Pancreas (tissue), 10 donors: ENCODE results near the gene ARRB1. TPM values are rescaled to one million over a fixed set of nuclear protein-coding genes. Genes with fewer than 3 reads are reported as not detected.

ENCODE experiments used
- ATAC-seq, 4 donors: fragments of 200-7000 bp; cut with Tn5 transposase; one replicate each; pipeline versions ENCODE4 v1.8.0 to v1.9.1; 2020; ENCODE audit warnings: mild to moderate bottlenecking in 4 of 4, moderate library complexity in 4 of 4
- DNase-seq, 6 donors: peaks; one replicate each; pipeline ENCODE4 v3.0.0-alpha.2; 2020
- FAIRE-seq: peaks from 2 replicates; lab custom pipeline; 2012; peaks lifted over from hg19 to GRCh38; lab: Jason Lieb, UNC
- H3K27ac ChIP-seq, 4 donors: fragments of 200-600 bp; sonication (generic); 1 replicate in 3 of 4; 2 replicates in 1 of 4; pipeline versions ENCODE4 v1.5.0 to v1.8.0; 2020
- H3K27me3 ChIP-seq, 4 donors: fragments of 200-600 bp; one replicate each; pipeline ENCODE4 v1.8.0; 2021
- H3K36me3 ChIP-seq, 3 donors: fragments of 200-600 bp; sonication (generic) in 1 of 3; one replicate each; pipeline versions ENCODE4 v1.5.0 to v1.8.0; 2020 to 2021
- H3K4me1 ChIP-seq, 3 donors: fragments of 200-600 bp; one replicate each; pipeline ENCODE4 v1.8.0; 2021
- H3K4me3 ChIP-seq, 4 donors: fragments of 200-600 bp; sonication (generic) in 2 of 4; one replicate each; pipeline versions ENCODE4 v1.5.0 to v1.8.0; 2020 to 2021
- H3K9me3 ChIP-seq, 4 donors: fragments of 200-600 bp; one replicate each; pipeline ENCODE4 v1.8.0; 2021
- WGBS, 2 donors: extraction: QIAGEN DNeasy Blood & Tissue Kit; methylation state at CpG; one replicate each; pipeline ENCODE4 v1.1.7; 2013; 5-methylcytosine and 5-hydroxymethylcytosine counted together
- intact Hi-C, 3 donors: fragments of 100-400 bp; cut with DNase I; formaldehyde crosslinking; loops; one replicate each; pipeline versions ENCODE4 v1.11.1 to v1.14.2; 2022
- microRNA-seq, 2 donors: library from miRNA; unstranded; fragments of <30 nt; microRNA quantifications; one replicate each; pipeline versions ENCODE4 to v1.1.0, GENCODE V29; 2019 to 2020
- polyA plus RNA-seq, 2 donors: library from polyadenylated mRNA; stranded (reverse); fragments of 200-250 nt; gene quantifications; one replicate each; pipeline ENCODE4 v1.2.3, GENCODE V29; 2013
- total RNA-seq, 6 donors: library from RNA; stranded (reverse); fragmentation: NEBNext Ultra II Directional in 4 of 6; extraction: Animal tissue kit (Norgen Biotek cat#: 25700) in 4 of 6; gene quantifications; one replicate each; pipeline versions ENCODE4 v1.2.1 to v1.2.4, GENCODE V29; 2021 to 2023
- TF ChIP-seq, protein P1 (sequence below), 4 donors: fragments of 200-600 bp; sonication (generic) in 3 of 4; IDR thresholded peaks; one replicate each; pipeline versions ENCODE4 v1.5.0 to v1.8.0; 2021; ENCODE audit warnings: antibody characterized with exemption in 4 of 4
- donor health status: healthy with polysubstance abuse.
- donor health status: DM: no; HTN: no; CAD: no; lungs with moderate emphysema.
- donor health status: DM: no; HTN: no; CAD: no.
- donor health status: control.
- donor health status: control.
- donor health status: Bipolar disorder and iron deficiency.
- donor health status: DM: yes; HTN: yes; CAD: no.
- donor health status: DM: no; HTN: no; CAD: no.
- donor health status: DM: no; HTN: no; CAD: no.
- donor health status: DM: yes; HTN: yes; CAD: no.

Gene ARRB1
- total and polyA plus RNA-seq, 8 donors: 7.8 to 68.1 (median 33.0) TPM

DNA sequence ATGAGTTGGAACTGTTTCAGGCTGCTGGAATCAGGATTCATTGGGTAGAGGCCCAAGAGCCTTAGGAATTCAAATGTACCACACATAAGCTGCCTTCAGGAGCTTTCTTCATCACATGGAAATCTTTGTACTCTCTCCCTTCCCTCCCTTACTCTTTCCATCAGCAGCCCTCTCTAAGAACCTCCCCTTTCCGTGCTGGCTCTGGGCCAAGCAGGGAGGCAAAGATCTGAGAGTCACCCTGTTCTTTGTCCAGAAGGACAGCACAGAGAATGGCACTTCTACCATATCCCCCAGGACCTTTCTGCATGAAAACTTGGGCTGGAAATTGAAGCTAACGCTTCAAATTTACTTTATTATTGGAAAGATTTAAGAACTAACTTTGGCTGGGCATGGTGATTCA lies 131.6 kb downstream of the ARRB1 start:
- Histone ChIP-seq H3K27me3 (no peaks in the 10 kb centered on the region), H3K9me3 (no peaks in the 10 kb centered on the region), H3K4me3 (no peak overlapping the region), H3K36me3 (no peaks in the 10 kb centered on the region), H3K27ac (no peak overlapping the region), H3K4me1 (no peaks in the 10 kb centered on the region)
- TF ChIP-seq, protein P1, sequence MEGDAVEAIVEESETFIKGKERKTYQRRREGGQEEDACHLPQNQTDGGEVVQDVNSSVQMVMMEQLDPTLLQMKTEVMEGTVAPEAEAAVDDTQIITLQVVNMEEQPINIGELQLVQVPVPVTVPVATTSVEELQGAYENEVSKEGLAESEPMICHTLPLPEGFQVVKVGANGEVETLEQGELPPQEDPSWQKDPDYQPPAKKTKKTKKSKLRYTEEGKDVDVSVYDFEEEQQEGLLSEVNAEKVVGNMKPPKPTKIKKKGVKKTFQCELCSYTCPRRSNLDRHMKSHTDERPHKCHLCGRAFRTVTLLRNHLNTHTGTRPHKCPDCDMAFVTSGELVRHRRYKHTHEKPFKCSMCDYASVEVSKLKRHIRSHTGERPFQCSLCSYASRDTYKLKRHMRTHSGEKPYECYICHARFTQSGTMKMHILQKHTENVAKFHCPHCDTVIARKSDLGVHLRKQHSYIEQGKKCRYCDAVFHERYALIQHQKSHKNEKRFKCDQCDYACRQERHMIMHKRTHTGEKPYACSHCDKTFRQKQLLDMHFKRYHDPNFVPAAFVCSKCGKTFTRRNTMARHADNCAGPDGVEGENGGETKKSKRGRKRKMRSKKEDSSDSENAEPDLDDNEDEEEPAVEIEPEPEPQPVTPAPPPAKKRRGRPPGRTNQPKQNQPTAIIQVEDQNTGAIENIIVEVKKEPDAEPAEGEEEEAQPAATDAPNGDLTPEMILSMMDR (IDR thresholded peaks at IDR 0.05): no peak
- intact Hi-C loops: loop anchor here in 1 of 3 donors (10.0 kb wide), 1 partner anchor 85 kb away; no protein-coding TSS in a partner anchor
- no peak for ATAC-seq
- FAIRE-seq: no peak
- WGBS, 2 donors: 50% methylated on average over 2 of the region's 2 CpGs
- peak in 1 of 6 donors; percentile 53 for DNase-seq

DNA sequence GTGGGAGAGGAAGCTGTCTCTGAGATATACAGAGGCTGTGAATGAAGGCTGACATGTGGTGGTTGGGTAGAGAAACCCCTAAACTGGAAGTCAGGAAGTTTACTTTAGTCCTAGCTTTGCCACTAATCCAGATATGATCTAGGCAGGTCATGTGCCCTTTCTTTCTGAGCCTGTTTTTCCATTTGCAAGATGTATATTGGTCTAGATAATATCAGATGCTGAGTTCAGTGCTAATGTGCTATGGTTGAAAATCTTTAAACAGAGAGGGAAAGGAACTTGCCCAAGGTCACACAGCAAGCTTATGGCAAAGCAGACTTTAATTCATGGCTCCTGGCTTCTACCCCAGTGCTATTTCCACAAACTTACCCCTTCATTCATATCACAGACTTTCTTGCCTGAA lies 136.6 kb downstream of the ARRB1 start:
- H3K9me3 ChIP-seq: no peaks in the 10 kb centered on the region
- TF ChIP-seq, protein P1 (IDR thresholded peaks at IDR 0.05): no peak
- no peak overlapping the region for H3K27ac ChIP-seq
- FAIRE-seq (no peak), ATAC-seq (no peak), DNase-seq (no peak)
- intact Hi-C loops: loop anchor here in 1 of 3 donors (10.0 kb wide), 1 partner anchor 80 kb away; no protein-coding TSS in a partner anchor
- H3K27me3 ChIP-seq: no peaks in the 10 kb centered on the region
- no peak overlapping the region for H3K4me3 ChIP-seq
- no peaks in the 10 kb centered on the region for H3K36me3 ChIP-seq
- peaks cover 0 to 4% (median 0%) of the 10 kb centered on the region in 3 donors for H3K4me1 ChIP-seq

DNA sequence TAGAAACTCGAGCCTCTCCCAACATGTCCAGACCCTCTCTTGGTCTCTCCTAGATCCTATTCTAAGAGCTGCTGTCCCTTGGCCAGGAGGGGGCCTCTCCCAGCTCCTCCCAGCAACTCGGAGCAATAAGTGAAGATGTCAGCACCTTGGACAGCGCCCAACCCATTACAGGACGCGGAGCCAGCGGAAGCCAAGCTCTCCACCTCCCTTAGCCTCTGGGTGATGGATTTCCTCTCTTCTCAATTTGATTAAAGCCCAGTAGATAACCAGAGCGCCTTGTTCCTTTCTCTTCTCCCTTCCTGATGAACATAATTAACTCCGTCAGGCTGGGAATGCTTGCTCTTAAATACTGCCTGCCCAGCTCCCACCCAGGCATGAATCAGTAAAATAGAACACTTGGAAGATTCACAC lies 137.0 kb downstream of the ARRB1 start:
- WGBS, 2 donors: 0 to 3% methylated on average over 8 of the region's 8 CpGs
- Histone ChIP-seq H3K9me3 (no peaks in the 10 kb centered on the region), H3K27ac (no peak overlapping the region), H3K36me3 (no peaks in the 10 kb centered on the region), H3K4me3 (no peak overlapping the region), H3K4me1 (peaks cover 0 to 4% (median 0%) of the 10 kb centered on the region in 3 donors), H3K27me3 (no peaks in the 10 kb centered on the region)
- ATAC-seq (peak; percentile 72 to 96 (median 91)), DNase-seq (peak; percentile 66 to 90 (median 80)), FAIRE-seq (no peak)
- intact Hi-C loops: loop anchor here in 1 of 3 donors (10.0 kb wide), 1 partner anchor 80 kb away; no protein-coding TSS in a partner anchor
- TF ChIP-seq, protein P1 (IDR thresholded peaks at IDR 0.05): no peak

Small RNAs within 50 kb of the gene (microRNA-seq; reads per million reads assigned to microRNA genes)
- 8.2 to 11.2 reads per million in 2 donors for gene MIR326

Other genes starting within 250 kb of the ARRB1 start
- 10 to 100 TPM; 10.3 to 71.4 (median 31.5) TPM for gene SLCO2B1, start 200.6 kb downstream of the ARRB1 start, total RNA-seq
- 1 to 10 TPM; 3.6 to 9.7 TPM for gene SLCO2B1, start 200.6 kb downstream of the ARRB1 start, polyA plus RNA-seq
- under 1 TPM in 5 of 6 donors, not detected in 1; 0.08 to 0.28 (median 0.12) TPM for gene TPBGL, start 110.9 kb downstream of the ARRB1 start, total RNA-seq
- under 1 TPM; 0.04 to 0.07 TPM for gene TPBGL, start 110.9 kb downstream of the ARRB1 start, polyA plus RNA-seq
- gene RPS3, start 47.9 kb upstream of the ARRB1 start, total RNA-seq: 1,000 to 10,000 TPM in 5 of 6 donors, 100 to 1,000 TPM in 1; 824 to 1,938 (median 1,523) TPM
- 1,000 to 10,000 TPM; 1,208 to 1,382 TPM for gene RPS3, start 47.9 kb upstream of the ARRB1 start, polyA plus RNA-seq
- 1 to 10 TPM in 5 of 6 donors, under 1 TPM in 1; 0.97 to 3.1 (median 1.7) TPM for gene KLHL35, start 81.5 kb upstream of the ARRB1 start, total RNA-seq
- 1 to 10 TPM; 1.7 to 2.5 TPM for gene KLHL35, start 81.5 kb upstream of the ARRB1 start, polyA plus RNA-seq
- 10 to 100 TPM; 24.3 to 72.7 (median 31.8) TPM for gene GDPD5, start 174.3 kb upstream of the ARRB1 start, total RNA-seq
- gene GDPD5, start 174.3 kb upstream of the ARRB1 start, polyA plus RNA-seq: 10 to 100 TPM; 33.4 to 92.9 TPM
- gene SERPINH1, start 210.6 kb upstream of the ARRB1 start, total RNA-seq: 10 to 100 TPM in 5 of 6 donors, 1 to 10 TPM in 1; 9.3 to 87.7 (median 18.2) TPM
- gene SERPINH1, start 210.6 kb upstream of the ARRB1 start, polyA plus RNA-seq: 10 to 100 TPM; 22.7 to 25.9 TPM